Activated T-cell treated with anti-CD3 and anti-CD28 coated beads, Interleukin-2, amount 50 U/mL, for 72 hours (primary cell): ENCODE measurements around the gene KMO. TPM values are rescaled to one million over a fixed set of nuclear protein-coding genes. Genes with fewer than 3 reads are reported as not detected.

Source experiments
- ATAC-seq, 2 donors: fragments of 150-1000 bp; cut with Tn5 transposase; replicated peaks in 1 of 2; 2 replicates each; pipeline ENCODE4 v1.10.0; 2021; ENCODE audit warnings: moderate library complexity in 2 of 2, mild to moderate bottlenecking in 1 of 2
- DNase-seq, 2 donors: peaks; one replicate each; pipeline ENCODE4 v3.0.0; 2021 to 2022; ENCODE audit warnings: mixed read lengths in 1 of 2
- H3K27ac Mint-ChIP-seq: one replicate; pipeline ENCODE4 v1.8.0; 2022; ENCODE audit warnings: mild to moderate bottlenecking, moderate library complexity, mixed read lengths
- H3K27me3 Mint-ChIP-seq: one replicate; pipeline ENCODE4 v1.8.0; 2022; ENCODE audit warnings: low read depth, mixed read lengths
- H3K36me3 Mint-ChIP-seq, 2 donors: one replicate each; pipeline ENCODE4 v1.8.0; 2022; ENCODE audit warnings: mixed read lengths in 2 of 2, mild to moderate bottlenecking in 1 of 2; ENCODE audit not compliant: insufficient read depth in 2 of 2
- H3K4me1 Mint-ChIP-seq: one replicate; pipeline ENCODE4 v1.8.0; 2022; ENCODE audit warnings: low read depth, mixed read lengths
- H3K4me3 Mint-ChIP-seq, 2 donors: one replicate each; pipeline ENCODE4 v1.8.0; 2022; ENCODE audit warnings: mild to moderate bottlenecking in 2 of 2, mixed read lengths in 2 of 2, moderate library complexity in 2 of 2
- H3K9me3 Mint-ChIP-seq, 2 donors: one replicate each; pipeline ENCODE4 v1.8.0; 2022; ENCODE audit warnings: mixed read lengths in 2 of 2
- total RNA-seq, 2 donors: library from RNA; stranded (reverse); gene quantifications; one replicate each; pipeline ENCODE4 v1.2.3, GENCODE V29; 2022

Gene KMO
- total RNA-seq, 2 donors from 2014 or later = 0.21 TPM; not detected in 1

DNA sequence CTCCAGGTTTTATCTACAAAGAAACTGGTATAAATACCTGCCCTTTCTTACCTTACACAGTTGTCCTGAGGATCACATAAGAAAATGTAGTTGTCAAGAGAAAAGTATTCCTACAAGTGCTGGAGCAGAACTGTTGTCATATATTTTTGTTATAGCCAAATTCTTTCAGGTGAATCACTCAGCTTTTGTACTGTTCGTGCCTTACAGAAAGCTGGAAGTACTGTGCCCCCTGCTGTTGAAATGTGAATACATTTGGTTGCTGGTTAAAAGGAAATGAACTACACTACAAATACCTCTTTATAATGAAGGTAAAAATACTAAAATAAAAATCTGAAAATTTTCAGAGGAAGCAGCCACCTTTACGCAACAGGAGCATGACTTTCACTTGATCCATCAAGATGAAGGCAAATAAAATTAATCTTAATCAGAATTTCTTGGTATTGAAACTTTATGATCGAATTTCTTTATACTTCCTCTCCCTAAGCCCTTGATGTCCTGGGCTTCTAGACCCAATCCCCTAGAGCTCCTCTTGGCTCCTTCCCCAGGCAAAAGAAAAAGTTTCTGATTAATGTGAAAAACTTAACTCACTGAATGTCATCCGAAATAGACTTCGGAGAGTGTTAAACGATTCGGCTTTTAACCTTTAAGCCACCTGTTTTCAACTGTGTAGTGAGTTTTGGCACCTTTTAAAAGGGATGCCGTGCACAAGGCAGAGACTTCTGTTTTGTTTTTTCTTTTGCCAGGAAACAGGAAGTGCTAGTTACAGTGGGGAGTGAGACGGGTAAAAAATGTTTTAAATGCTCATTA, 95.5 kb downstream of the KMO start:
- peaks cover 0 to 6% of the 10 kb centered on the region in 2 donors for H3K36me3 Mint-ChIP-seq
- peak overlapping the region; percentile 71 for H3K27ac Mint-ChIP-seq
- H3K4me1 Mint-ChIP-seq = peaks cover 26% of the 10 kb centered on the region
- H3K4me3 Mint-ChIP-seq = peak overlapping the region; percentile 35 to 74
- peak; percentile 47 to 50 for DNase-seq
- H3K9me3 Mint-ChIP-seq = no peaks in the 10 kb centered on the region
- no peaks in the 10 kb centered on the region for H3K27me3 Mint-ChIP-seq
- ATAC-seq = peak; percentile 75 to 83

DNA sequence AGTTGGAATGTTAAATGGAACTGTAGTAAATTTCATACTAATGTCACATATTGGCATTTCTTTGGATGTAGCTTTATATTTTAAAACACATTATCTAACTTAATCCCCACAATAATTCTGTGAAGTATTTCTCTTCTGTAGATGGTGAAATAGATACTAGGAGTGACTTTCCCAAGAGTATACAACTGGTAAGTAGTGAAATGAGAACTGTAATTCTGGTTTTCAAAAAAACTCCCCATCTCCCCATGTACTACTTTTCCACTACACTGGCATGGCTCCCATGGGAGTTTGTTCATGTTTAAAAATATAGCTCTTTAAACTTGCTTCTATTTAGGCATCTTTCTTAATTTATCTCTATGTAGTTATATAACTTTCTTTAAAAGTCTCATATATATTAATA, 97.8 kb downstream of the KMO start:
- no peak overlapping the region for H3K4me3 Mint-ChIP-seq
- H3K9me3 Mint-ChIP-seq = no peaks in the 10 kb centered on the region
- no peak for DNase-seq
- H3K27me3 Mint-ChIP-seq = no peaks in the 10 kb centered on the region
- peaks cover 26% of the 10 kb centered on the region for H3K4me1 Mint-ChIP-seq
- no peak for ATAC-seq
- peaks cover under 1 to 14% of the 10 kb centered on the region in 2 donors for H3K36me3 Mint-ChIP-seq
- no peak overlapping the region for H3K27ac Mint-ChIP-seq

DNA sequence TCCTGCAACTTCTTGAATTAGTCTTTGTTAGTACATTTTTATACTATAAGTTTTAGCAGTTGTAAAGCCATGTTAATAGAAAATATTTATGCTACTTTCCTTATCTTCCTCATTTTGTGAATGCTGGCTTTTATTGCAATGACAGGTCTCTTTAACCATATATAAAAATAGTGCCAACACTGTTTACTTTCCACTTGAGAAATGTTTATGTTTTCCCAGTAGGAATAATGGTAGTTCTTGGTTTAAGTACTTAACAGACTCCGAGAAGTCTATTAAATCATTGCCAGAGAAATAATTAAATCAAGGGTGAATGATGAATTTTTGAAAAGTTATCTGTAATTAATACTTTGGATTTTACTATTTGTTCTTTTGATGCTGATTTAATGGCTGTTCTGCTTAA, 98.3 kb downstream of the KMO start:
- DNase-seq = no peak
- peaks cover 4 to 19% of the 10 kb centered on the region in 2 donors for H3K36me3 Mint-ChIP-seq
- H3K4me3 Mint-ChIP-seq = no peak overlapping the region
- no peak for ATAC-seq
- H3K9me3 Mint-ChIP-seq = no peaks in the 10 kb centered on the region
- H3K27me3 Mint-ChIP-seq = no peaks in the 10 kb centered on the region
- H3K4me1 Mint-ChIP-seq = peaks cover 30% of the 10 kb centered on the region
- H3K27ac Mint-ChIP-seq = no peak overlapping the region

DNA sequence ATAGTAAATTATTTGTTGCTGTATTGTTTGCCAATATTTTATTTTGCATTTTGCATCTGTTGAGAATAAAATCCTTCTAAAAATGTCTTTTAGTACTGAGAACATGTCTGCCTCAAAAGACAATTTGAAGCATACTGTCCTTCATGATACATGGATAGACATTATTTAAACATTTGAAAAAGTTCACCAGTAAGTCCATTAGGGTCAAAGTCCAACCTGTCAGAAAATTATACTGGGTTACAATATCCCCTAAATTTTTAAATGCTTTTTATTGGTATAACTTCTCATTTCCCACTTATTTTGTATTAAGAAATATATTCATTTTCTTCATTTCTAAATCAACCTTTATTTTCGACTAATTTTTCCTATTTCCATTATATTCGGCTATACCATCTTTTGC, 98.7 kb downstream of the KMO start:
- Mint-ChIP-seq H3K4me1 (peaks cover 34% of the 10 kb centered on the region), H3K27ac (no peak overlapping the region), H3K36me3 (peaks cover 6 to 22% of the 10 kb centered on the region in 2 donors), H3K4me3 (no peak overlapping the region), H3K9me3 (no peaks in the 10 kb centered on the region), H3K27me3 (no peaks in the 10 kb centered on the region)
- ATAC-seq (no peak), DNase-seq (no peak)

DNA sequence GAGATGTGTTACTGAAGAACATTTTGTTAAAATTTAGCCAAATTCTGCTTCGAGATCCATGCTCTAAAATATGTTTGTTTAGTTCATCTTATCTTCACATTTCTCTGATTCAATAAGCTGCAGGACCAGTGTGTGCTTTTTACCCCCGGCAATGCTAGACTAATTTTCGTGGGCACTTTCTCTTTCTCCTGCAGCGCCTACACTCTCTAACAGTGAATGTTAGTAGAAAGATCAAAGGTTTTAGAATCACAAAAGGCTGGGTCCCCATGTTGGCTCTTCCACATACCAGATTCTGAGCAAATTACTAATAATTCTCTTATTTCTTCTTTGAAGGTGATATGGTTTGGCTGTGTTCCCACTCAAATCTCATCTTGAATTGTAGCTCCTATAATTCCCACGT, 99.5 kb downstream of the KMO start:
- peaks cover 6 to 22% of the 10 kb centered on the region in 2 donors for H3K36me3 Mint-ChIP-seq
- H3K27me3 Mint-ChIP-seq = no peaks in the 10 kb centered on the region
- H3K27ac Mint-ChIP-seq = no peak overlapping the region
- no peak for DNase-seq
- no peaks in the 10 kb centered on the region for H3K9me3 Mint-ChIP-seq
- ATAC-seq = no peak
- H3K4me3 Mint-ChIP-seq = peak overlapping the region in 1 of 2 donors; percentile 11
- peaks cover 39% of the 10 kb centered on the region for H3K4me1 Mint-ChIP-seq

DNA sequence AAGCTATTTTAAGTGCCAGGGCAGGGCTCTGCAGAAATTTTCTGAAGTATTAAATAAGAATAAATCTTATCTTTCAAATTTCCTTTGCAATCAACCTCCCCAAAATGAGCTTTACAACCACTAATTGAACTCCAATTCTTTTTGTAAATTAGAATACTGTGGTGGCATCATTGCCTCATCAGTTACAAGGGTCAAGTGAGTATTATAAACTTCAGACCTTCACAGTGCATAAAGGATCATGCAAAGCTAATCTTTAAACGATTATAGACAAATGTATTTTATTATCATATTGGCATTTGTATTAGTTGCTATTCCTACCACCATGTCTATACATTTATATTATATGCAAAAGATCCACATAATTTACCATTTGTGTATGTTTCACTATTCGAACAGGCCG, 100.8 kb downstream of the KMO start:
- Mint-ChIP-seq H3K36me3 (peaks cover 6 to 22% of the 10 kb centered on the region in 2 donors), H3K27me3 (no peaks in the 10 kb centered on the region), H3K4me1 (peaks cover 48% of the 10 kb centered on the region), H3K4me3 (no peak overlapping the region), H3K27ac (no peak overlapping the region), H3K9me3 (no peaks in the 10 kb centered on the region)
- DNase-seq (no peak), ATAC-seq (no peak)

DNA sequence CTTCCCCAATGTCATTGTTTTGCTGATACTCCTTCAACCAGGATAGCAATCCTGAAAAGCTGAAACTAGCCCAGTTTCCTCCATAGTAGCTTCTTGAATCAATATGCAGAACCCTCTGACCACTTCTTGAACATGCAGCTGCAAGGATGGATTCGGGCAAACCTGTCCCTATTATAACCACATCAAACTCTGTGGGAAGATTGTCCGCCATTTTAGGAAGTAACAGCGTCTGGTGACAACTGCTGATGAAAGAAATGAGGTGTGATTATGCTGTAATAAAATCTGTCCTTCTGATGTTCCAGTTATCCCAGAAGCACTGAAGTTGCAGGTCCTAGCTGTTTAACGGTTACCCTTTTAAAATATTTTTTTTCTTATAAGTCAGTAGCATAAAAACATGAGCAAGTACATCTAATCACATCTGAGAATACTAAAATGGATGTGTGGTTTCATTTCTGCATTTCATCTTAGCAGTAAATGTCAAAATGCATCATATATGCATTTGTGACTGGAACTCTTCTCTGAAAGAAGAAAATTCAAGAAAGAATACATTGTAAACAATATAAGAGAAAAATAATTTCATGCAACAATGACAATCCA, 103.5 kb downstream of the KMO start:
- no peak for DNase-seq
- Mint-ChIP-seq H3K27ac (no peak overlapping the region), H3K9me3 (no peaks in the 10 kb centered on the region), H3K27me3 (no peaks in the 10 kb centered on the region), H3K36me3 (peaks cover 6 to 22% of the 10 kb centered on the region in 2 donors), H3K4me3 (no peak overlapping the region), H3K4me1 (peaks cover 54% of the 10 kb centered on the region)
- no peak for ATAC-seq

DNA sequence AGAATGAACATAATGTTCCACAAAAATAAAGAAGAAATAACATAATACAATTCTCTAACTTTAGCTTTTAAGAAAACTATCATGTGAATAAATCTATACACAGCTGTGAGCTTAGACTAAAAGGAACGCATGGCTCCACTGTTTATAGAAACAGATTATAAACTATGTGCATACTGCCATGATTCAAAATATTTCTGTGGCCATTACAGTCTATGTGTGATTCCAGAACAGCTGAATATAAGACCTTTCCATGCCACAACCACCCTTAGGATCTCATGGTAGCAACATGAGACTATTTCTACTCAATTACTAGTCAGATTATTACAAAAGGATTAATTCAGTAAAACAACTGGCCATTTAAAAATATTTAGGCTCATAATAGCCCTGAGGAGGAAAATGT, 104.1 kb downstream of the KMO start:
- DNase-seq = no peak
- H3K36me3 Mint-ChIP-seq = peaks cover 6 to 21% of the 10 kb centered on the region in 2 donors
- H3K4me3 Mint-ChIP-seq = peak overlapping the region in 1 of 2 donors; percentile 31
- ATAC-seq = no peak
- no peaks in the 10 kb centered on the region for H3K27me3 Mint-ChIP-seq
- peaks cover 55% of the 10 kb centered on the region for H3K4me1 Mint-ChIP-seq
- no peak overlapping the region for H3K27ac Mint-ChIP-seq
- no peaks in the 10 kb centered on the region for H3K9me3 Mint-ChIP-seq

DNA sequence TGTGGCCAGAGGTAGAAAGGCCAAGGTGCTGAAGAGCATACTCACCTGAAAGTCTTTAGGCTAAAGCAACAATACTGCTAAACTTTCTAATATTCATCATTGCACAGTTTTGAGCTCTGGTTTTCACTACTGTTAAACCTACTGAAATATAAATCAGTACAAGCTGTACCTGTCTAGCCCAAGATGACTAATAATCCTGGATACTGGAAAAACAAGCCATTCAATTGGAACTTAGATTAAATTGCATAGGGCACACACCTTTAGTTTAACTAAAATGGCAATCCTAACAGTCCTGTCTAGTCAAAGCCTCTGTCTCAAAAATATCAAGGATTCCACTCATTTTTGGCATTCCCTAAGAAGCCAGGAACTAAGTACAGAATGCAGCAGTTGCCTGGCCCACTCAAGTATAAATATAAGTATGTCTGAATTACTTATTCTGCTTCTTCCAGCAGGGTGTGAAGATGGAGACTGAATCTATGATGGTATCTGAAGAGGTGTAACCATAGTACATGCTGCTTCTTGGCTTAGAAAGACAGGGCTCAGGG, 104.9 kb downstream of the KMO start:
- H3K36me3 Mint-ChIP-seq = peaks cover 6 to 22% of the 10 kb centered on the region in 2 donors
- no peak for ATAC-seq
- DNase-seq = no peak
- H3K4me1 Mint-ChIP-seq = peaks cover 47% of the 10 kb centered on the region
- no peak overlapping the region for H3K27ac Mint-ChIP-seq
- H3K27me3 Mint-ChIP-seq = no peaks in the 10 kb centered on the region
- H3K9me3 Mint-ChIP-seq = peaks cover 0 to under 1% of the 10 kb centered on the region in 2 donors
- H3K4me3 Mint-ChIP-seq = peak overlapping the region; percentile 66 to 92

DNA sequence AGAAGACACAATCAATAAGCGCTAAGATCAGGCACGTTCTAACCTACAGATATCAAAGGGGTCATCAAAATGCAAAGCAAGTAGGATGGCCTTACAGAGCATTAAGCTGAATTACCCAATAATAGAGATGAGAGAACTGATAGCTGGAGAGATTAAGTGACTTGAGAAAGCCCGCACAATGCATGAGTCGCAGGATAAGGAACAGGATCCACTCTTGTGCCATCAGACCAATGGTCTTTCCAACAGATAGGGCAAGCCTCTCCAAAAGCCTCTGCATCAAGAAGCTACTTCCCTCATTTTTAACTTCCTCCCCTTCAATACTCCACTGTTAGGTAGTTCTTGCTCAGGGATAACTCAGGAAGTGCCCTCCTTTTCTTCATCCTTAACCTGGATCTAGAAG, 105.4 kb downstream of the KMO start:
- peak overlapping the region; percentile 66 to 92 for H3K4me3 Mint-ChIP-seq
- H3K27me3 Mint-ChIP-seq = no peaks in the 10 kb centered on the region
- H3K4me1 Mint-ChIP-seq = peaks cover 43% of the 10 kb centered on the region
- DNase-seq = no peak
- H3K9me3 Mint-ChIP-seq = peaks cover 3 to 5% of the 10 kb centered on the region in 2 donors
- no peak for ATAC-seq
- H3K36me3 Mint-ChIP-seq = peaks cover 9 to 22% of the 10 kb centered on the region in 2 donors
- H3K27ac Mint-ChIP-seq = no peak overlapping the region

DNA sequence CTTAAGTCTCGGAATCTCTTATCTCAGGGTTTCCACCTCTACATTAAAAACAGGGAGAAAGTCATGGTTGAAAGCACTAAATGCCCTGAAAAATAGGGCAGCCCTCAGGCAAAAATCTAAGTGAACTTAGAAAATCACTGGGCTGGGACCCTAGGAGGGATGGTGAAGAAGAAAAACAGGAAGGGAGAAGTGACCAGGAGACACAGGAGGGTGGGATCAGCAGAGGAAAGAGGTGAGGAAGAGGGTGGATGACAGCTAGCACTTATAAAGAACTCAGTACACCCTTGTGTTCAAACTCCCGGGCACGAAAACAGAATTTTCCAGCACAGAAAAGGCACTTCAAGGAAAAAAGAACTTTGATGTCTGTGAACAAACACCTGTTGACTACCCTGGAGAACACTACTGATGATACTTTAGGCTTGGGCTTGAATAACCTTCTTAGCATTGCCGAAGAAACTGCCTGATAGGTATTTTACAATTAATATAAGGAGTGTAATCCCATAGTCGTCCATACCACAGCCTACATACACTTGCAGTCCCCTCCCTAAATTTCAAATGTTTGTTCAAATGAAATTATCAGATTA, 106.0 kb downstream of the KMO start:
- Mint-ChIP-seq H3K27ac (no peak overlapping the region), H3K4me1 (peaks cover 43% of the 10 kb centered on the region), H3K36me3 (peaks cover 9 to 22% of the 10 kb centered on the region in 2 donors)

DNA sequence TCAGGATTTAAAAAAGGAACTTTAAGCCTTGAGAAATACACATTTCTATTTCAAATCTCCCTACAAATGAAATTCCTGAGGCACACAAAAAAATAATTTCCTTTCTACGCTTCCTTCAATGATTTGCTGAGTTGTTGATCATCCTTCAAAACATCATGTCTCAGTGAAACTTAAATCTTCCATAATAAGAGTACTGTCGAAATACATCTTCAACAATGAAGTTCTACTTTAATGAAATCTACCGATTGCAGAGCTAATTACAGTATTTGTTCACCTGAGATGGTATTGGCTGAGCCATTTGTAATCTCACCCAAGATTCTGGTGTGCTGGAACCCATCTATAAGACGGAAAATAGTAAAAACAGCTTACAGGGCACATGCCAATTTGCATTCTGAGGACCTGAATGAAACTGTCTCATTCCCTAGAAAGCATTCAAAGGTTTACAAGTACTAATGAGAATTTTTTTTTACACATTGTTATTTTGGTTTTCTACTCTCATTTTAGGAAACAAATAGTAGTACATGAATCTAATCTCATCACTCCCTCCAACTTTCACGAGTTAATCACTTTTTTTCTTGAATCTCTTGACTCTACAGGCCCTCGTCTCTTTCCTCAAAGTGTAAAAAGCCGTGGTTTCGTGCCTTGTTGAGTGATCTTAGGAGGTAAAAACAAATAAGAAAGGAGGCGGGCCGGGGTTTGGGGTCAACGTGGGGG, 106.9 kb downstream of the KMO start:
- Mint-ChIP-seq H3K36me3 (peaks cover 9 to 22% of the 10 kb centered on the region in 2 donors), H3K9me3 (peaks cover 3 to 5% of the 10 kb centered on the region in 2 donors), H3K4me3 (peak overlapping the region; percentile 92 to 93), H3K27me3 (no peaks in the 10 kb centered on the region), H3K4me1 (peaks cover 48% of the 10 kb centered on the region), H3K27ac (peak overlapping the region; percentile 10)
- no peak for DNase-seq
- ATAC-seq = no peak

More for the DNA sequence above, 106.0 kb downstream of the KMO start:
- DNase-seq (no peak), ATAC-seq (no peak)
- peaks cover 3 to 5% of the 10 kb centered on the region in 2 donors for H3K9me3 Mint-ChIP-seq
- H3K4me3 Mint-ChIP-seq = peak overlapping the region; percentile 66 to 92
- H3K27me3 Mint-ChIP-seq = no peaks in the 10 kb centered on the region
